Measurements from ENCODE around the gene HS6ST2. TPM values are rescaled to one million over a fixed set of nuclear protein-coding genes. Genes with fewer than 3 reads are reported as not detected.
"Not testable (repeated sequence)": the region's sequence is repeated elsewhere in the genome, so short reads cannot be mapped to it uniquely, and the experiment has no call there.

Gene HS6ST2
- polyA plus RNA-seq, 1 donor (not counting 4 experiments of a cell fraction or from before 2014, with no cell fraction given): 0.43 TPM

- Histone ChIP-seq H3K4me1 (ENCODE audit: control insufficient read depth, extremely low read depth, insufficient read depth, low read length) (no peaks in the 10 kb centered on the region), H3K27me3 (ENCODE audit: control insufficient read depth, extremely low read depth, insufficient read depth, low read length) (no peaks in the 10 kb centered on the region), H3K4me2 (ENCODE audit: control insufficient read depth, extremely low read depth, insufficient read depth, low read depth, low read length) (no peak overlapping the region), H3K79me2 (ENCODE audit: control insufficient read depth, insufficient read depth, low read length) (no peaks in the 10 kb centered on the region), H3K4me3 (ENCODE audit: control insufficient read depth in 2 of 3, extremely low read depth in 1 of 3, insufficient read depth in 2 of 3, low read depth in 1 of 3, low read length in 3 of 3) (no peak overlapping the region), H3K36me3 (ENCODE audit: control insufficient read depth in 2 of 2, extremely low read depth in 1 of 2, insufficient read depth in 2 of 2, low read length in 2 of 2) (no peaks in the 10 kb centered on the region), H3K27ac (ENCODE audit: control insufficient read depth, insufficient read depth, low read length) (no peak overlapping the region), H4K20me1 (ENCODE audit: control insufficient read depth, extremely low read depth, insufficient read depth, low read length) (no peaks in the 10 kb centered on the region), H3K9me3 (ENCODE audit: control insufficient read depth, low read depth, low read length) (no peaks in the 10 kb centered on the region), H3K9ac (ENCODE audit: control insufficient read depth, extremely low read depth, insufficient read depth, low read length) (no peak overlapping the region), H2AFZ (ENCODE audit: control insufficient read depth, low read length) (no peak overlapping the region), H3K9me1 (ENCODE audit: control insufficient read depth, extremely low read depth, insufficient read depth, low read length) (no peaks in the 10 kb centered on the region)
- DNase-seq (ENCODE audit: low read depth, low spot score) (no peak), FAIRE-seq (no peak)
- no peak for TF ChIP-seq EZH2 (IDR thresholded peaks at IDR 0.05; ENCODE audit: low read length)
- peak; percentile 11 to 26 (median 17) for TF ChIP-seq CTCF (optimal IDR thresholded peaks at IDR 0.05 in 1 of 3, IDR thresholded peaks at IDR 0.05 in 1 of 3, conservative IDR thresholded peaks at IDR 0.05 in 1 of 3; ENCODE audit: extremely low read depth in 1 of 3, insufficient read depth in 2 of 3, low read length in 3 of 3)
- dilution Hi-C loops (cut with MboI; ENCODE audit: extremely low pct_ligation_motif_present, low sequenced_read_pairs): no loop called here
Measured at GRCh38 chrX:132948648-132949260, 9.7 kb downstream of the HS6ST2 start.

GRCh38 chrX:132945055-132945599 lies 13.3 kb downstream of the HS6ST2 start:
- H3K27me3 ChIP-seq (ENCODE audit: control insufficient read depth, extremely low read depth, insufficient read depth, low read length); H3K9me3 ChIP-seq (ENCODE audit: control insufficient read depth, low read depth, low read length); H3K4me1 ChIP-seq (ENCODE audit: control insufficient read depth, extremely low read depth, insufficient read depth, low read length); H2AFZ ChIP-seq (ENCODE audit: control insufficient read depth, low read length); DNase-seq (ENCODE audit: low read depth, low spot score); H3K9ac ChIP-seq (ENCODE audit: control insufficient read depth, extremely low read depth, insufficient read depth, low read length); H3K4me2 ChIP-seq (ENCODE audit: control insufficient read depth, extremely low read depth, insufficient read depth, low read depth, low read length); FAIRE-seq; H3K79me2 ChIP-seq (ENCODE audit: control insufficient read depth, insufficient read depth, low read length); H3K9me1 ChIP-seq (ENCODE audit: control insufficient read depth, extremely low read depth, insufficient read depth, low read length); H3K27ac ChIP-seq (ENCODE audit: control insufficient read depth, insufficient read depth, low read length); dilution Hi-C loops (cut with MboI; ENCODE audit: extremely low pct_ligation_motif_present, low sequenced_read_pairs); H4K20me1 ChIP-seq (ENCODE audit: control insufficient read depth, extremely low read depth, insufficient read depth, low read length); H3K36me3 ChIP-seq (ENCODE audit: control insufficient read depth in 2 of 2, extremely low read depth in 1 of 2, insufficient read depth in 2 of 2, low read length in 2 of 2); H3K4me3 ChIP-seq (ENCODE audit: control insufficient read depth in 2 of 3, extremely low read depth in 1 of 3, insufficient read depth in 2 of 3, low read depth in 1 of 3, low read length in 3 of 3): not testable (repeated sequence)
